Activated CD8-positive, alpha-beta memory T cell treated with anti-CD3 and anti-CD28 coated beads, Interleukin-2, amount 50 U/mL, for 4 hours (primary cell): Measurements from ENCODE around the gene ELAC2.

Experiments
- DNase-seq: peaks from one replicate; pipeline ENCODE4 v3.0.0-alpha.2; 2020

The ELAC2 gene

DNA sequence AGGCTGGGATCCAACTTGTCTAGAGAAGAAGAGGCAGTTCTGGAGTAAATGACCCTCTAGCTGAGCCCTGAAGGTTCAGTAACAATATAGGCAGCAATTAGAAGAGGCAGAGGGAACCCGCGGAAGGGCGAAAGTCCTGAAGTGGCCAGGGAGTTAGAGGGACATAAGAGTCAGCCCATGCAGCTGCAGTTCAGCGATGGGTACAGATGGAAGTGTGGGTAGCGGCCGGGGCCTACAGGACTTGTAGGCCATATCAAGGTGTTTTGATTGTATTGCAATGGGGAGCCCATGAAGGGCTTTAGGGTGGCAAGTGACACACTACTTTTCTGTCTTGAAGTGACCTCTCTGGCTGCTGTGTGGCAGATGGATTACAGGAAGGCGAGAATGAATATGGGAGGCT lies 3.0 kb downstream of the ELAC2 start:
- no peak for DNase-seq

GRCh38 chr17:13010959-13011358 lies 6.9 kb downstream of the ELAC2 start:
- DNase-seq: no peak

DNA sequence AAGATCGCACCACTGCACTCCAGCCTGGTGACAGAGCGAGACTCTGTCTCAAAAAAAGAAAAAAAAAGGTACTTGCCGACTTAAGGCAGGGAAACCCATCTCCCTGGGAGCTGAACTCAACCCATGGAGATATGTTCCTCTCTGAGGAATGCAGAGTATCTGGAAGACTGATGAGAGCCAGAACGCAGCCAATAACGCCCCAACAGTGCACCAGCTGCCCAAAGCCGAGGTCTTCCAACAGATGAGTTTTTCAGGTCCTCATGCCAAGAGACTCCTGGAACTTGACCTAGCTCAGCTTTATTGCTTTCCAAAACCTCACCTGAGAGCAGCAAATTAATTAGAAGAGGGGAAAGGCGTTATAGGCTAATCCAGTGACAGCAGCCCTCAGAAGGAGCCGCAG lies 9.4 kb downstream of the ELAC2 start:
- no peak for DNase-seq

DNA sequence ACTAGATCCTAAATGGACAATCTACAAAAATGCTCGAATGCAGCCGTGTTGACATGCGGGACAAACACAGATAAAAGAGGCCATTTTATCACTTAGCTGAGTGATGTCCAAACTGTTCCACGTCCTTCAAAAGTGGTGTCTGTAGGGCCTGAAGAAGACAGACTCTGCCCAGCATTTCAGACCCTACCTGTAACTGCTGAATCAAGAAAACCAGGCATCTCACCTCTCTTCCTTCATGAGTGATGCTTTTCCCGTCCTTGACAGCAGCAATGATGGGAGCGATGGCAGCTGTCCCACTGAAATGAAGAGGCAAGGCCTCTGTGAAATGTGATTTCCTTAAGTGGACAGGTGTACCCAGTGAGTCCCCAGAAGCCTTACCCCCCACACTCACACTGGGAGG lies 12.3 kb downstream of the ELAC2 start:
- no peak for DNase-seq

DNA sequence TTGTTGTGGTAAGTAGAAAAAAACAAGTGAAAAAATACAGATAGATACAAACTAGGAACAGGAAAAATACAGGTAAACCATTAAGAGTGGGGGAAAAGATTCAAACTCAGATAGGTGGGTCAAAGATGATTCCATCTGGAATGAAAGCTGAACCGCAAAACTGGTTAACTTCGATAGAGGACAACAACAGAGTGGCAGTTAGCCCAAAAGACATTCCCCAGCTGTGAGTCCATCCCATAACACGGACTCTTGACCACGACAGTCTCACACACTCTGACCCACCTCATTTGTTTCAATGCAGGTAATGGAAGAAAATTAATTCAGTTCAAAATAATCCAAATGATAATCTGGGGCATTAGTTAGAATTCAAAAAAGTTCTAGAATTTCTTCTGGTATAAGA lies 13.5 kb downstream of the ELAC2 start:
- DNase-seq: no peak

DNA sequence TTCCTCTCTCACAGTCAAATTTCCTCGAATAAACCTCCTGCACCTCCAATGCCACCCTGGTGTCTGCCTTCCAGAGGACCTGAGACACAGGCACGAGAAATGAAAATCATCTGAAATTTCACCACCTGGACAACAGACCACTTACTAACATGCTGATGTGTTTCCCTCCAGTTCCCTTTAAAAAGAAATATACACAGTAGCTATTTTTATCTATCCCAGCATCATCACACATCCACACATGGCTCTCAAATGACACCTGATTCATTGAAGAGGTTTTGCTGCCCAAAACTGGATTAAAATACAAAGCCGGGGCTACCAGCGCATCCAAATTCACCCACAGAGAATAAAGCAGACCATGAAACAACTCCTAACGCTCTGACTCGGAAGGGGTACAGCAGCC lies 13.9 kb downstream of the ELAC2 start:
- no peak for DNase-seq

- DNase-seq: no peak
Observed at GRCh38 chr17:13003454-13003851, 14.4 kb downstream of the ELAC2 start.

- DNase-seq: peak; percentile 54
Observed at GRCh38 chr17:13002761-13003453, 14.9 kb downstream of the ELAC2 start.

- no peak for DNase-seq
Observed at GRCh38 chr17:13001991-13002615, 15.7 kb downstream of the ELAC2 start.

DNA sequence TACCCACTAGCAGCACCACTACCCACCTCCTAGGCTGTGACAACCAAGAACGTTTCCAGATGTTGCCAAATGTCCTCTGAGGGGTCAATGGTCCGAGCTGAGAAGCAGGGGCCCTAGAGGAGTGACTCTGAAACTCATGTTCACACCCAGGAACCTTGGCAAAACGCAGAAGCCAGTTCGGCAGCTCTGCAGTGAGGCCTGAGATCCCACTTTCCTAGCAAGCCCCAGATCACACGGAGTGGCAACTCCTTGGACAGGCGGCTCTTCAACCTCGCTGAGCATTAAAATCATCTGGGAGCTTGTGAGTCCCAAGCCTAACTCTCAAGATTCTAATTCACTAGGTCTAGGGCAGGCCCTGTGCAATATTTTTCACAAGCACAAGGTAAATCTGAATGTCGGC lies 17.3 kb downstream of the ELAC2 start:
- no peak for DNase-seq

- DNase-seq: no peak
Observed at GRCh38 chr17:12998874-12999273, 19.0 kb downstream of the ELAC2 start.

- DNase-seq: no peak
Observed at GRCh38 chr17:12998461-12998860, 19.4 kb downstream of the ELAC2 start.

DNA sequence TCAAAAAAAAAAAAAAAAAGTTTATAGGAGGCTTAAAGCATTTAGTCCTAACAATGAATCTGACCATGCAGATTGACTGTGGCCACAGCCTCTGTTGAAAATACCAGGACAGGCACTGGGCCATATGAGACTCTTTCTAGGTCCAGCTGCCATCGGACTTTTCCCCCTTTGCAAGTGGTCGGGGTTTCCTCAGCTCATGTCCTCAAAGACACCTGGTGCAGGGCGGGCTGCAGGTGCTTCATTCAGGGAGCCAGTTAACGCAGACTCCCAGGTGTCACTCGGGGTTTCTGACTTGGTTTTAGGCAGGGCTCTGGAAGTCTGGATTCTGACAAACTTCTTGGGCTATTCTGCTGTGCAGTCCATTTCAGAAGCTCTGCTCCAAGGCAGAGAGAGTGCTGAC lies 20.9 kb downstream of the ELAC2 start:
- DNase-seq: no peak

DNA sequence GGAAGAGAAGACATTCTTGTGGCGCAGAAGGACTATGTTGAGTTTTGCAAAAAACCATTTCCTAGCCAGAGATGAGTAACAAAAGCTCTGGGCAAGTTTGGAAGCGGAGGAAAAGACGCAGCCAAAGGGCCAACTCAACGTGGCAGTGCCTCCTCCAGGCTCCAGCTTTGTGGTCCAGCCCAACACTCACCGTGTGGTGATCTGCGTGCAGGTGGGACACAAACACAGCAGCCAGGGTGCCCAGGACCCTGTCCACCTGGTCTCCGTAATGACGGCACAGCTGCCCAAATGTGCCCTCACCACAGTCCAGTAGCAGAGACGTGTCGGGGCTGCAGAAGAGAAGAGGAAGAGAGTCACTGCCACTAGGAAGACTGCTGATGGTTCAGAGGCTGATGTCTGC lies 21.5 kb downstream of the ELAC2 start:
- DNase-seq: no peak

GRCh38 chr17:12995896-12996295 lies 21.9 kb downstream of the ELAC2 start:
- DNase-seq: no peak

DNA sequence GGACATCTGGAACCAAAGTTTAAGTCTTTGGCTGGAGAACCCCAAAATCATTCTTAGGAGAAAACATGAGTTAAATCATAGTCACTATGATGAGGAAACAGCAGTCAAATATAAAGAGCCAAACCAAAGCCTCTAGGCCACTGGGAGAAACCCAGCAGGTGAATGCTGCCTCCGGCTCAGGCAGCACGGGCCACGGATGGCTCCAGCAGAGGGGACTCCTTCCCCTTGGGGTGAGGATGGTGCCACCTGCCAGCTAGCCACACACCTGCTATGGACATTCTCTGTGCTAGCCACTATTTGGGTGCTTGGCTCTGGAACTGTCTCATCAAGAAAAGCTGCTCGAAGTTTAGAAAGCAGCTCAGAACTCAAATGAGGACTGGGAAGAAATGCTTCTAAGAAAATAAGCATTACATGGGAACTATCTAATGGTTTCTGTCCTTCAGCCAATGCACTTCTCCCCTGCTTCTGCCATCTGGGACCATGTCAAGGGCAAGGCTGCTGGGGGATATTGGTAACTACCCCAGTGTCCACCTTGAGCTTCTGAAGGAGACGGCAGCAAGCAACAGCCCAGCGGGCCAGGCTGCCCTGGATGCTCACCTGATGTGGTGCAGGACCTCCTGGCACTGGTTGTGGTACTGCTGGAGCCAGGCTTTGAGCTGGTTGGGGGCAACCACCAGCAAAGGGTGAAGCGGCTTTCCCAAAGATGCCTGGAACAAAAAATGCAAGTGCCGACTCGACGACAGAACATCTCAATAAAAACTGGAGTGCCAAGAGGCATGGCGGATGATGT lies 22.5 kb downstream of the ELAC2 start:
- no peak for DNase-seq

DNA sequence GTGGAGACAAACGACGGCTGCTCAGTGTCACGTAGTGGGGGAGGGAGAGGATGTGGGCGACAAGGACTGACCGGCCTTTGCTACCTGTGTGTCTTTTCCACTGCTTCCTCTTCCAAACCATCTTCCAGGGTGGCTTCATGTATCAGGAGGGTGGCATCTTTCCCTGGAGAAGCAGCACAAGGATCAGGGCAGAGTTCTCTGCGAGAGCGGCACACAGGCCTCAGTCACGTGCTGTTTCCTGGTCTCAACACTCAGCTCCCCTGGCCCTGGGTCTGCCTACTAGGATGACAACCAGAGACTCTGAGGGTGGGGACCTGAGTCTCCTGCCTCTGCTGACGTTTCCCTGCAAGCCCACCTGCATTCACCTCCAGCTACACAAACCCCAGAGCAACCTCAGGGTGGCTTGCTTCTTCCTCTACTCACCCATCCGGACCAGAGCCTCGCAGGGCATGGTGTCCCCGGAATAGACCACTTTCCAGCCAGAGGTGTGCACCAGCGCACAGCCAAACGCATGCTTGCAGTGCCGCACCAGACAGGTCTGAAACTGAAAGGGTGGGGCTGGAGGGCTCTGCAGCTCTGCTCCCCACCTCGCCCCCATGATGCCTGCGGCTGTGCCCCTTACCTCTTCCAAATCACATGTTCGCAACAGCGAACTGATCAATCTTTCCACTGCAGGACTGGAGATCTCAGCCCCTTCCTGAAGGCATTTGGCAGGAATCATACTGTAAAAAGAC lies 23.3 kb downstream of the ELAC2 start:
- no peak for DNase-seq

- DNase-seq: no peak
Observed at GRCh38 chr17:12993631-12994030, 24.2 kb downstream of the ELAC2 start.

- no peak for DNase-seq
Observed at GRCh38 chr17:12992676-12993075, 25.2 kb downstream of the ELAC2 start.

DNA sequence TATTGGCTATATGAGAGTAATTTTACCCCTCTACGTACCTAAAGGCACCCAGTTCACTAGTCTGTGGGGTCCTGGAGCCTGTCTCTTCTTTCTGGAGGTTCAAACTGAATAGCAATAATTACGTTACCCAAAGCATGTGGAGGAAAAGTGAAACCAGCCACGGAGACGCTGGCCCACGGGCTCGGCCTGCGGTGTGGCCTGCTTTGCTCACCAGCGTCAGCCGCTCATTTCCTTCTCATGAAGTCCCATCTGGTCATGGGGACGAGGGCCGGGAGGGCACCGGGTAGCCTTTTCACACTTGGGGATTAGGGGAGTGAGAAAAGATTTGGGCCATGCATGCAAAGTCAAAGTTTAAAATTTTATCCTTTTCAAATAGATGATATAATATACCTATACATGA lies 26.9 kb downstream of the ELAC2 start:
- DNase-seq: no peak

DNA sequence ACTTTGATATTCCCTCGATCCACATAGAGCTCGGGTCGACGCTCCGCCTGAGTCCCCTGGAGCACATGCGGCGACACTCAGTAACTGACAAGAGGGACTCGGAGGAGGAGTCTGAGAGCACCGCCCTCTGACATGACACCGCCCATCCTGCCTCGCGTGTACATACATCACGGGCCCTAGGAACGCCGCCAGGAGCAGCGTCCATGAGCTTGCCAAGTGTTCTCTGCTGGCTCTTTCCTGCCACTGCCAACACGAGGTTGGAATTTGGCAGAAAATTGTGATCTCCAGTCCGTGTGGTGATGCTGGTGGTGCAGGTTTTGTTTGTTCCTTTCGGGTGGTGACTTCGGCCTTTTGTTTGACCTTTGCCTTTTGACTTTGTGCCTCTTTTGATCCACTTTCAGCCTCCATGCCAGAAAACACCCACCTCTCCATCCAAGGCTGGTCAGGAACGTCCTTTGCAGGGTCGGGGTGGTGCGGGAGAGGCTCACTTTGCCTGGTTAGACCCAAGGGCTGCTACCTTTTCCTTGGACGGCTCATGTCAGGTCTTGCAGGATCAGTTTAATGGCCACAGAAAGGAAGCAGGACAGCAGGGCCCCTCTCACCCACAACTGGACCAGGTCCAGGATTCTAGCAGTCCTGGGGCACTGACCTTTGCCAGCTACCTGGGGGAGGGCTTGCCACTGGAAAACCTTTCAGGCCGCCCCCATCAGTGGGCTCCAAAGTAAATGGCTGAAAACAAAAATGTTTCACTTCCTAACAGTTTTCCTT lies 27.6 kb downstream of the ELAC2 start:
- no peak for DNase-seq

DNA sequence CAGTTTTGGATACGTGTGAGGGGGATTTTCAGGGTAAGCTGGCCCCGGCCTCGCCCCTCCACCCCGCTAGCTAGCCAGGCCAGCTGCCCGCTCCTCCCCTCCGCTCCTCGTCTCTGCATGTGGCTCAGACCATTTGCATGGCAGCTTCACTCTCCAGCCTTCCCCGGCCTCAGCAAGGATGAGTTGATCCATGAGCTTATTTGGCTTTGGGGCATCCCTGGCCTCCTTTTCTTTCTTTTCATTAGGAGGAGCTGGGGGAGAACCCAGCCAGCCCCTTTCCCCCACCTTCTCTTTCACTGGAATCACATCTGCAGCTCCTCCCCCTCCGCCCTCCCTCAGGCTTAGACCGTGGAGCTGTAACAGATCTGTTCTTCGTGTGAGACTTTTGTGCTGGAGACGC lies 30.7 kb downstream of the ELAC2 start:
- DNase-seq: no peak
